SU-DHL-6 (cell line): ENCODE data around the gene SCD.

Source experiments
- H2AFZ ChIP-seq: fragments of 200-600 bp; sonication (generic); 2 replicates; pipeline ENCODE4 v1.6.1; 2014; ENCODE audit warnings: low read depth, mild to moderate bottlenecking, moderate library complexity, mixed read lengths, antibody characterized with exemption, low read length; ENCODE audit not compliant: severe bottlenecking
- H3F3A ChIP-seq: fragments of 200-600 bp; shearing (Covaris generic); 2 replicates; pipeline ENCODE4 v1.6.0; 2016; ENCODE audit warnings: antibody characterized with exemption, mild to moderate bottlenecking; ENCODE audit not compliant: insufficient read depth
- H3K27ac ChIP-seq: fragments of 200-600 bp; sonication (generic); 2 replicates; pipeline ENCODE4 v1.5.1; 2016; ENCODE audit warnings: low read depth, mild to moderate bottlenecking, low read length, moderate library complexity, mixed read lengths
- H3K27me3 ChIP-seq: fragments of 200-600 bp; sonication (generic), shearing (Covaris generic); 2 replicates; pipeline ENCODE4 v1.6.0; 2014; ENCODE audit warnings: mild to moderate bottlenecking, low read length
- H3K36me3 ChIP-seq: fragments of 200-600 bp; sonication (generic); 2 replicates; pipeline ENCODE4 v1.6.1; 2014; ENCODE audit warnings: mild to moderate bottlenecking, low read length, mixed read lengths
- H3K4me2 ChIP-seq: fragments of 300-600, 200-600 bp; shearing (Covaris generic), sonication (generic); 2 replicates; pipeline ENCODE4 v1.6.0; 2014; ENCODE audit warnings: low read length, low read depth, mild to moderate bottlenecking; ENCODE audit not compliant: poor library complexity, severe bottlenecking
- H3K4me3 ChIP-seq: fragments of 200-600 bp; sonication (generic); 2 replicates; pipeline ENCODE4 v1.5.1; 2014; ENCODE audit warnings: antibody characterized with exemption, low read length, mild to moderate bottlenecking, mixed read lengths; ENCODE audit not compliant: insufficient read depth, poor library complexity, severe bottlenecking
- H3K79me2 ChIP-seq: fragments of 200-600 bp; sonication (generic); 2 replicates; pipeline ENCODE4 v1.6.1; 2014; ENCODE audit warnings: mild to moderate bottlenecking, low read length, moderate library complexity; ENCODE audit not compliant: insufficient read depth
- H3K9ac ChIP-seq: fragments of 200-600 bp; sonication (generic); 2 replicates; pipeline ENCODE4 v1.7.0; 2014; ENCODE audit warnings: mild to moderate bottlenecking, low read length
- H3K9me2 ChIP-seq: fragments of 200-600 bp; sonication (generic); replicated peaks from 2 replicates; pipeline ENCODE4 v1.6.1; 2014; ENCODE audit warnings: low read length; ENCODE audit not compliant: insufficient read depth
- H3K9me3 ChIP-seq: fragments of 200-600 bp; sonication (generic); 2 replicates; pipeline ENCODE4 v1.6.1; 2014; ENCODE audit warnings: low read length, mixed read lengths; ENCODE audit not compliant: insufficient read depth
- H4K20me1 ChIP-seq: fragments of 200-600 bp; sonication (generic); 2 replicates; pipeline ENCODE4 v1.6.1; 2014; ENCODE audit warnings: low read depth, mild to moderate bottlenecking, antibody characterized with exemption, low read length, moderate library complexity, mixed read lengths
- EZH2phosphoT487 ChIP-seq: fragments of 200-600 bp; sonication (generic), shearing (Covaris generic); conservative IDR thresholded peaks from 2 replicates; pipeline ENCODE4 v1.6.1; 2018; ENCODE audit warnings: mild to moderate bottlenecking, antibody characterized with exemption, low read length, moderate library complexity, mixed read lengths
- TF ChIP-seq, protein P1 (sequence below): fragments of 200-600 bp; sonication (generic); IDR thresholded peaks from one replicate; pipeline ENCODE4 v1.5.1; 2017; ENCODE audit warnings: antibody characterized with exemption, mild to moderate bottlenecking, low read length, moderate library complexity; ENCODE audit not compliant: insufficient read depth, poor library complexity, severe bottlenecking

Gene SCD

DNA sequence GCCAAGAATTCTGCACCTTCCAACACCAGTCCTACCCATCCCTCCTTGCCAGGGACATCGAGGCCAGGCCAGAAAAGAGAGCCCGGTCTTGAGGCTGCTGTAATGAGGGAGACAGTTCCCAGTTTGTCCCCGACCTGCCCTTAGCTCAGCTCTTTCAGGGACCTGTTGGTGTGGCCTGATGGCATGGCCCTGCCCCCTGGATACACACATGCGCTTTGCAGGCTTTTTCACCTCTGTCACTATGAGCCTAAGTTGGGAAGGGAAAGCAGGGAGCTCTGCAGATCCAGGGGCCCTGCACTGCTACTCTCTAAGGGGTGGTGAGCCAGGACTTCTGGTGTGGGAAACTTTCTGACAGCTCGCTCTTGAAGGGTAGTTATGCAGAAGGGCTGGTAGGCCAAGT lies 2.1 kb downstream of the SCD start:
- peak overlapping the region; percentile 95 for H3K9ac ChIP-seq
- no peaks in the 10 kb centered on the region for H3K9me2 ChIP-seq
- H3K27ac ChIP-seq: peak overlapping the region; percentile 81
- H3K36me3 ChIP-seq: peaks cover 49% of the 10 kb centered on the region
- H3K79me2 ChIP-seq: peaks cover 62% of the 10 kb centered on the region
- TF ChIP-seq, protein P1, sequence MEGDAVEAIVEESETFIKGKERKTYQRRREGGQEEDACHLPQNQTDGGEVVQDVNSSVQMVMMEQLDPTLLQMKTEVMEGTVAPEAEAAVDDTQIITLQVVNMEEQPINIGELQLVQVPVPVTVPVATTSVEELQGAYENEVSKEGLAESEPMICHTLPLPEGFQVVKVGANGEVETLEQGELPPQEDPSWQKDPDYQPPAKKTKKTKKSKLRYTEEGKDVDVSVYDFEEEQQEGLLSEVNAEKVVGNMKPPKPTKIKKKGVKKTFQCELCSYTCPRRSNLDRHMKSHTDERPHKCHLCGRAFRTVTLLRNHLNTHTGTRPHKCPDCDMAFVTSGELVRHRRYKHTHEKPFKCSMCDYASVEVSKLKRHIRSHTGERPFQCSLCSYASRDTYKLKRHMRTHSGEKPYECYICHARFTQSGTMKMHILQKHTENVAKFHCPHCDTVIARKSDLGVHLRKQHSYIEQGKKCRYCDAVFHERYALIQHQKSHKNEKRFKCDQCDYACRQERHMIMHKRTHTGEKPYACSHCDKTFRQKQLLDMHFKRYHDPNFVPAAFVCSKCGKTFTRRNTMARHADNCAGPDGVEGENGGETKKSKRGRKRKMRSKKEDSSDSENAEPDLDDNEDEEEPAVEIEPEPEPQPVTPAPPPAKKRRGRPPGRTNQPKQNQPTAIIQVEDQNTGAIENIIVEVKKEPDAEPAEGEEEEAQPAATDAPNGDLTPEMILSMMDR: no peak
- no peak for TF ChIP-seq EZH2phosphoT487
- H3F3A ChIP-seq: peaks cover 6% of the 10 kb centered on the region; the same call in 1 of the 2 replicates
- no peak overlapping the region for H2AFZ ChIP-seq
- H3K4me2 ChIP-seq: peak overlapping the region; percentile 88
- no peaks in the 10 kb centered on the region for H3K27me3 ChIP-seq
- peaks cover 26% of the 10 kb centered on the region for H4K20me1 ChIP-seq
- H3K9me3 ChIP-seq: no peaks in the 10 kb centered on the region
- H3K4me3 ChIP-seq: peak overlapping the region; percentile 77

GRCh38 chr10:100349672-100350071 lies 2.6 kb downstream of the SCD start:
- peaks cover 55% of the 10 kb centered on the region for H3K36me3 ChIP-seq
- peaks cover 68% of the 10 kb centered on the region for H3K79me2 ChIP-seq
- peak overlapping the region; percentile 88 for H3K4me2 ChIP-seq
- H4K20me1 ChIP-seq: peaks cover 26% of the 10 kb centered on the region
- no peaks in the 10 kb centered on the region for H3K9me3 ChIP-seq
- H3K9me2 ChIP-seq: no peaks in the 10 kb centered on the region
- TF ChIP-seq, protein P1: no peak
- no peak for TF ChIP-seq EZH2phosphoT487
- H3K4me3 ChIP-seq: peak overlapping the region; percentile 77
- H2AFZ ChIP-seq: no peak overlapping the region
- no peaks in the 10 kb centered on the region; the same call in 1 of the 2 replicates for H3F3A ChIP-seq
- peak overlapping the region; percentile 95 for H3K9ac ChIP-seq
- H3K27me3 ChIP-seq: no peaks in the 10 kb centered on the region
- peak overlapping the region; percentile 81 for H3K27ac ChIP-seq

DNA sequence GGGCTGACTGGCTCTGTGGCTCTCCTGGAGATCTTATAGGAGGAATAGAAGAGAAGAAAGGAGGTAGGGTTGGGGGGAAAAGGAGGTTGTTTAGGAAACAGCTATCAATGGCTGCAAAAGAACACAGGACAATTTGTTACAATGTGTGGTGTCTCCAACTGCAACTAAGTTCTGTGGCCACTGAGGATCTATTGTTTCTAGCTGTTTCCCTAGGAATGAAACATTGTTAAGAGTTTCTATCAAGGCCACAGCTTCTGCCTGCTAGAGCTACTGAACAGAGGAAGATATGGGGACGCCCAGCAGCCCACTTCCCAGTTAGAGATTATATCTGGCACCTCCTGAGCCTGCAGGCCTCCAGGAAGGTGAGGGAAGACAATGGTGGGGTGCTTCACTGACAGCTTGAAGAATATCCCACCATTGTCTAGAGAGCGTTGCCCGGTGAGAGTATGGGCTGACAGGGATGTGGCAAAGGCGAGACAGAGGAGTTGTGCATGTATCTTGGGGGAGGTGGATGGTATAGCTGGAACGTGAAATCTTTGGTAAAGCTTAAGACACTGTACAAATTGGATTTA lies 4.0 kb downstream of the SCD start:
- Histone ChIP-seq H2AFZ (no peak overlapping the region), H3K9ac (peak overlapping the region; percentile 95; the same call in 1 of the 2 replicates), H4K20me1 (peaks cover 31% of the 10 kb centered on the region), H3K27ac (no peak overlapping the region), H3K4me3 (no peak overlapping the region), H3K79me2 (peaks cover 68% of the 10 kb centered on the region), H3K27me3 (no peaks in the 10 kb centered on the region), H3K36me3 (peaks cover 68% of the 10 kb centered on the region), H3F3A (no peaks in the 10 kb centered on the region), H3K9me3 (no peaks in the 10 kb centered on the region), H3K4me2 (peak overlapping the region; percentile 88), H3K9me2 (no peaks in the 10 kb centered on the region)
- TF ChIP-seq, protein P1: no peak
- TF ChIP-seq EZH2phosphoT487: no peak
